ENCODE data around the gene POLR2E.

Gene POLR2E

DNA sequence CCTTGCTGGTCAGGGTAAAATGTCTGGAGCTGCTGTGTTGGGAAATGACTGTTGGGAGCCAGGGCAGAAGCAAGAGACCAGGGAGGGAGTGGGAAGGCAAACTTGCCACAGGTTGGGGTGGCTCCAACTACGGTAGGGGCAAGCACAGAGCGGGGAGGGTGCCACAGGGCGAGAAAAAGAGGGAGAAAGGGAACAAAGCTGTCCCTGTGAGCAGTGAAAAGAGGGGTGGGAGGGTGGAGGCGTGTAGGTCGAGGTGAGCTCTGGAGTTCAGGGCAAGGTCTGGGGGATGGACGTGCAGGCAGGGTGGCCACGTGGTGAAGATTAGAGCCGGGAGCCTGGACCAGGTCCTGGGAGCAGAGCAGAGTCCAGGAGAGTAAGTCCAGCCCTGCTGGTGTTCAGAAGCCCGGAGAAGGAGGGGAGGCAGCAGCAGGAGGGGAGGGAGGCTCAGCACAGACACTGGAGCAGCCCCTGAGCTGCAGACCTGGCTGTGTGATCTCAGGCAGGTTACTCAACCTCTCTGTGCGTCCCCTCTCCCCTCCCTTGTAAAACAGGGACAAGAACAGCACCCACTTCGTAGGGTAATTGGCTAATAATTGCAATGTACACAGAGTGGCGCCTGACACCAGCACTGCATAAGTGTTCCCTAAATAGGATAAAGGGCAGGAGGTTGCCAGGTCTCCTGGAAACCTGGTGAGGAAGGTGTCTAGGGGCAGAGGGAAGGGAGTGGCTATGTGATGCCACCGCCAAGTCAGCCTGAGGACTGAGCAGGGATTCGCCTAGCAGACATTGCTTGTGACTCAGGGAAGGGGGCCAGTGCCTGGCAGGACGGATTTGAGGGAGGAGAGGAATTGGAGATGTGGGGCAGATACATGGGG lies 3.2 kb upstream of the POLR2E start:
- no peak for DNase-seq (ENCODE audit: low read depth, low spot score)

DNA sequence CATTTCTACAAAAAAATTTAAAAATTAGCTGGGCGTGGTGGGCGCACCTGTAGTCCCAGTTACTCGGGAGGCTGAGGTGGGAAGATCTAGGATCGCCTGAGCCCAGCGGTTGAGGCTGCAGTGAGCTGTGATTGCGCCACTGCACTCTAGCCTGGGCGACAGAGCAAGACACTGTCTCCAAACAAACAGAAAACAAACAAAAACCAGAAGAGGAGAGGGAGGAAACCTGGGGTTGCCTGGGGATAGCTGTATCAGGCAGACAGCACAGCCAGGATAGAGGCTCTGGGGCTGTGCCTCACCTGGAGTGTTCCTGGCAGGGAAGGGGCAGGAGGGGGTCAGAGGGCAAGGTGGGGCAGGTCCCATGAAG lies 2.6 kb upstream of the POLR2E start:
- no peak for DNase-seq (ENCODE audit: low read depth, low spot score)

DNA sequence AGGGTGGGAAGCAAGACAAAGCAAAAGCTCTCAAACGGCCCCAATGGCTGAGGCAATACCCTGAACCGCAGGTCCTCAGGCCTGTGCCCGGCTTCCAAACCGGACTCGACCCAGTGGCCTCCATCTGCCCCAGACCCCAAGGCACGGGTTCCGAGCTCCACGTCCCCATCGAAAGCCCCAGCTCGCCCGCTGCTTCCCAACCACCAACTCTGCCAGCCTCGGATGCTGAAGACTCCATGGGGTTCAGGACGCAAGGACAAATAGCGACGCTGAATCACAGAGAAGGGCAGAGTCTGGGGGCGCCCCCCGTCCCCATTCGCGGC lies 559 bp downstream of the POLR2E start:
- DNase-seq (ENCODE audit: low read depth, low spot score): no peak

DNA sequence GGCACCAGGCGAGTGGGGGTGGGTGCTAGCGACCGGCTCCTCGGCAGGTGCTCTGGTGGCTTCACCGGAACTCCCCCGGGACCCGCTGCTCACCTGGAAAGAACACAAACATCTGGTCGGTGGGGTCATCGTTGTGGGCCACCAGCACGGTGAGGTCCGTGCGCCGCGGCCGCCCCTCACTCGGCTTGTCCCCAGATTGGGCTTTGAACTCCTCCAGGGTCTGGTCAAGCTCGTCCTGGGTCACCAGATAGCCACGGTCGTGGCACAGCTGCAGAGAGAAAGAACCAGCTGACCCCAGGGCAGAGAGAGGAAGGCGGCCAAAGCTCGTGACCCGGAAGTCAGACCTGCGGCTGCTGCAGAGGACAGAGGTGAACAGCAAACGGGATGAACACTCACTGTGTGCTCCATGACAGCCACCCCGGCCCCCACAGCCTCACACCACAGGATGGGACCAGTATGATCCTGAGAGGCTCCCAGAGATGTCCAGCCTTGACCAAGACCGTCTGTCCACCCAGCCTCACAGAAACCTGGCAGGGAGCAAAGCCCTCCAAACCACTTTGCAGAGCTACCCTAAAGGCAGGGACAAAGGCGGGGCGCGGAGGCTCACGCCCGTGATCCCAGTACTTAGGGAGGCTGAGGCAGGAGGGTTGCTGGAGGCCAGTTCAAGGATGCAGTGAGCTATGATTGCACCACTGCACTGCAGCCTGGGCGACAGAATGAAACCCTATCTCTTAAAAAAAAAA lies 1.2 kb downstream of the POLR2E start:
- DNase-seq (ENCODE audit: low read depth, low spot score): no peak

DNA sequence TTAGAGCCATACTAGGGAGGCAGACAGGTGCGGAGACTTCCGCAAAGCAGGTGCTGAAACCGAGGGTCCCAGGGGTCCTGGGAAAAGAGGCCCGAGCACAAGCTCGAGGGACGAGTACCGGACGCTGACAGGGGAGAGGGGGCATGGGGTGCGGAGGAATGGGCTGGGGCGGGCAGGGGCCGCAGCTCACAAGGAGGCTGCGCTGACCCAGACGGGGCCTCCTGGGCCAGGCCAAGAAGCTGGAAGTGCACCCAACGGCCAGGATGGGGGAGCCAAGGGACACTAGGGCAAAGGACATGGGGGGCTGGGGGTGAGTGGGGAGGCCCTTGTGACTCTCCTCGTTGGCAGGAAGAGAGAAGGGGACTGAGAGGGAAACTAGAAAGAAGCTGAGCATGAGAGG lies 1.8 kb downstream of the POLR2E start:
- DNase-seq (ENCODE audit: low read depth, low spot score): no peak

DNA sequence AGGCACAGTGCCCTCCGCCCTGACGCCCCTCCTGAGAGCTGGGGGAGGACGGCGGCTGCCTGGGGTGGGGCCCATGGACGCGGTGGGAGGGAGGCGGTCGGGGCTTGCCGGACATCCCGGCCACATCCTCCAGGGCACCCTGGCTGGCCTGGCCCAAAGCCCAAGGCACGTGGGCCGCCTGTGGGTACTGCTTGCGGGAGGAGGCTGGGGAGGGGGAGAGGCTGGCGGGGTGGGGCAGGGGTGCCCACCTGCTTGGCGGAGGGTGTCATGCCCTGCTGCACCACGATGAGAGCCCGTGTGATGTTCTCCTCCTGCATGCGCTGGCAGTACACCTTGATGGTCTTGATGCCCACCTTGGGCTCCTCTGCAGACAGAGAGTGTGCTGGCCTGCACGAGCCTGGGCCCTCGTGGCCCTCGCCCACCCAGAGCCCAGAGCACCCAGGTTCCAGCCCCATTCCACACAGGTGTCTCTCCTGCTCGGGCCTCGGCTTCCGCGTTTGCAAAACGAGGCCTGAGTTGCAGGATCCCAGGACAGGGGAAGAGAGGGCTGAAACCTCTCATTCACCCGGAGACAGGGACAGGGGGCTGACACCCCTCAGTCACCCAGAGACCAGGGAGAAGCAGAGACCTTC lies 3.5 kb downstream of the POLR2E start:
- no peak for DNase-seq (ENCODE audit: low read depth, low spot score)

DNA sequence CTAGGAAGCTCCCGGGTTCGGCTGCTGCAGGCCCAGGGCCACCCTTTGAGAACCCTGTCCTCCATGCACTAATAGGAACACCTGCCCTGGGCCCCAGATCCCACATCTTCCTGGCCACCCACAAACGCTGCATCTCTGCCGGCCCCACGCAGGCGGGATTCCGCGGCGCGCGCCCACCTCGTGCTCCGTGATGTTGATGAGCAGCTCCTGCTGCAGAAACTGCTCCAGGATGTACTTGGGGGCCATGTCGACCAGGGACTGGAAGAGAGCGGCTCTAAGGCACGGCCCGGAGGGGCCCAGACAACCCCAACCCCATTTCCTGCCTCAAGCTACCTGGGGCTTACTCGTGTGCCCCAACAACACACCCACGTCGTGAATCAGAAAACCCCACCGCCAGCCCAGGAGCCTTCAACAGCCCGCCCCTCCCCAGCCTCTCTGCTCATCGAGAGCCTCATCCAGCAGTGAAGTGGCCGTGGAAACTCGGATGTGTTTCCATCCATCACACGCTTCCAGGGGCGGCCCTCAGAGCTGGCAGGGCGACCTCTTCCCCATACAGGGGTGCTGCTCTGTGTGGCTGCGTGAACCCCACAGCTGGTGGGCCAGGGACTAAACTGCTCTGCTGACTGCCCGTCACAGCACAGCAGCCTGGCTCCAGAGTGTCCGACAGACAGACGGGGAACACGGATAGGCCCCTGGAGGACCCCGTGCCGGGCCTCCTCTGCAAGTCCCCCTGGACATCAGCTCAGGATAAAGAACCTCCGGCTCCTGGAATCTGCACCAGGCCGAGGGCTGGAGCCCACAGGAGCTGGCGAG lies 4.2 kb downstream of the POLR2E start:
- no peak for DNase-seq (ENCODE audit: low read depth, low spot score)

DNA sequence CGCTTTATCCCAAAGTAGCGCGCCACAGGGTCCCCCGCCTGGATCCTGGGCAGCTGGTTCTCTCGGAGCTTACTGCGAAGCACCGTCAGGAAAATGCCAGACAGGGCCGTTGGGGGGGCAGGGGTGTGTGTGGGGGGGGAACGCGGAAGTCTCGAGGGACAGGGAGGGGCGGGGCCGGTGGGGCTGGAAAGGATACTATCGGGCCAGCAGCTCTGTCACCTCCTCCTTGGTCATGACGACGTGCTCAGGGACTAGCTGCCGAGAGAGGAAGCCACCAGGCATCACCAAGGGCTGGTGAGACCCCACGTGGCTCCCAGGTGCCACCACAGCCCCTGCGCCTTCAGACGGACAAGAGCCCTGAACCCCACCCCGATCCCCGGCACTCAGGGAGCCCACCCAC lies 5.3 kb downstream of the POLR2E start:
- no peak for DNase-seq (ENCODE audit: low read depth, low spot score)

DNA sequence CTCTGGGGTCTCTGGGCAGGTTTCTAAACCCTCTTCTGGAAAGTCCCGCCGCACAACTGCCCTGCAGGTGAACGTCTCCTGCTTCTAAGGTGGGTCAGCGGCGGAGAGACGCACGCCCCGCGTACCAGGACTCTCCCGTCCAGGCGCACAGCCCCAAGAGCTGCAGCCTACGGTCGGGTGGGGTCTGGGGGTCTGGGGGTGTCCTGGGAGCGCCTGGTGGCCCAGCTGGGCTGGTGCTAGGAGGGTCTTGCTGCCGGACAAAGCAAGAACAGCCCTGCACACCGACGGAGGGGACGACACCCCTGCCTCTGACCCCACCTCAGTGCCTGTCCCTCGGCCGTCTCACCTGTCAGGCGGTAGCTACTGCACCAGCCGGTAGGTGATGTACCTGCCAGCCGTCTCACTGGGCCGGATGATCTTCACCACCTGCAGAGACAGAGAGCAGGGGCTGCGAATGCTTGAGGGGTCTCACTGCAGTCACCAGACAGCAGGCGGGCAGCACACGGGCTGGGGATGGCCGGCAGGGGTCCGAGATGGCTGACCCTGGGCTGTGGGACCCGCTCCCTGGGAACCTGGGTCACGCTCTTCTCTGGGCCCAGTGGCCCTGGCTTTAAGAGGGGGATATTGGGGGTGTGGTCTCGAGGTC lies 5.9 kb downstream of the POLR2E start:
- DNase-seq (ENCODE audit: low read depth, low spot score): no peak

DNA sequence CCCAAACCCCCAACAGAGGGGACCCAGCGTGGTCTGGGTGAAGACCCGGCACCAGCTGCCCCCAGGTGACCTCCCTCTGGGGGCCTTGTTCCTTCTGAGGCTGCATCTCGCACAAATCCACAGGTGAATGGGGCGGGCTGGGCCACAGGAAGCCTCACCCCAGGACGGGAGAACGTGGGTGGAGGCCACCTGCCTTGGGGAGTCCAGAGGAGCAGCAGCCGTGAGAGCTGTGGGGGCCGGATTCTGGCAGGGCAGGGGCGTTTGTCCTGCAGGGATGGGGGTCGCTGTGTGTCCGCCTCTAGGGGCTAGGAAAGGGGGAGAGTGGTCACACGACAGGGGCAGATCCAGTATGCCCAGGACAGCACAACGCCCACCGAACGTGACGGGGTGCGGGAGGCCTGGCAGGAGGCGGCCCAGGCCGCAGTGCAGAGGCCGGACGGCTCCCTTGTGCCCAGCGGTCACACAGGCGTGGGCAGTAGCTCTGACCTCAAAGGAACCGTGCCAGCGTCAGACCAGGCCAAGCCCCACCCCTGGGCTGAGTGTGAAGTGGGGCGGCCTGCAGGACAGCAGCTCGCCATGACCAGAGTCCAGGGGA lies 6.7 kb downstream of the POLR2E start:
- no peak for DNase-seq (ENCODE audit: low read depth, low spot score)

DNA sequence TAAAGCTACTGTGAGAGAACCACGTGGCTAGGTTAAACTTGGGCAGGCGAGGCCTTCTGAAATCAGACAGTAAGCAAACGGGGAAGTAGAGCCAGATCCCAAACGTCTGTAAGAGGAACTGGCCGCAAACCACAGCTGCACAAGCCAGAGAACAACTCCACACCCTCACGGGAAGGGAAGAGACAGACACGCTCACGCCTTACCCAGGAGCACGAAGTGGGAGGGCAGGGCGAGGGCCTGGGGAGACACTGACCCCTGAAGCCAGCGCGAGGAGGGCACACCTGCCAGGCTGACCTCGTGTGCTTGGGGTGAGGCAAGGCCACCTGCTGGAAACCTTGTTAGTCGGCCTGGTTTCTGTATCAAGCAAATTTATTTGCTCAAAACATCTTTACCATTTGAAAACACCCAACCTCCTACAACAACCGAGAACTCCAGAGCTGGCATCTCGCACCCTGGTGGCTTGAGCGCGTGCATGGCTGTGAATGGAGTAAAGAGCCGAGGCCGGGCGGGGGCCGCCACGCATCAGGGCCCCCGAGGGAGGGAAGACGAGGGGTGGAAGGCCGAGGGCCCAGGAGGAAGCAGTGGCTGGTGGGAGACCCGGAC lies 7.3 kb downstream of the POLR2E start:
- DNase-seq (ENCODE audit: low read depth, low spot score): no peak

DNA sequence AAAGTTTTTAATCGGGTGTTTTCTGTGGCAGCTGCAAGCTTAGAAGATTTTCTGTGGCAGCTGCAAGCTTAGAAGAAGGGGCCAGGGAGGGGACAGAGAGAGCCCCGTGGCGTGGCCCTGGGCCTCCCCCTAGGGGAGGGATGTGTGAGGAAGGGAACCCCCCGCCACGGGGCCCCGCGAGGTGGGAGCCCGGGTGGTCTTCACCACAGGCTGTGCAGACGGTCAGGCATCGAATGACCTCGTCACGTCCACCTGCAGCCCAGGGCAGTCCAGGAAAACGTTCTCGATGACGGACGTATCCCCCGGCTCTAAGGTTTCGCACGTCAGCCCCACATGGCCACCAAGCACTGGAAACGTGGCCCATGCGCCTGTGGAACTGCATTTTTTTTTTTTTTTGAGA lies 8.6 kb downstream of the POLR2E start:
- no peak for DNase-seq (ENCODE audit: low read depth, low spot score)

DNA sequence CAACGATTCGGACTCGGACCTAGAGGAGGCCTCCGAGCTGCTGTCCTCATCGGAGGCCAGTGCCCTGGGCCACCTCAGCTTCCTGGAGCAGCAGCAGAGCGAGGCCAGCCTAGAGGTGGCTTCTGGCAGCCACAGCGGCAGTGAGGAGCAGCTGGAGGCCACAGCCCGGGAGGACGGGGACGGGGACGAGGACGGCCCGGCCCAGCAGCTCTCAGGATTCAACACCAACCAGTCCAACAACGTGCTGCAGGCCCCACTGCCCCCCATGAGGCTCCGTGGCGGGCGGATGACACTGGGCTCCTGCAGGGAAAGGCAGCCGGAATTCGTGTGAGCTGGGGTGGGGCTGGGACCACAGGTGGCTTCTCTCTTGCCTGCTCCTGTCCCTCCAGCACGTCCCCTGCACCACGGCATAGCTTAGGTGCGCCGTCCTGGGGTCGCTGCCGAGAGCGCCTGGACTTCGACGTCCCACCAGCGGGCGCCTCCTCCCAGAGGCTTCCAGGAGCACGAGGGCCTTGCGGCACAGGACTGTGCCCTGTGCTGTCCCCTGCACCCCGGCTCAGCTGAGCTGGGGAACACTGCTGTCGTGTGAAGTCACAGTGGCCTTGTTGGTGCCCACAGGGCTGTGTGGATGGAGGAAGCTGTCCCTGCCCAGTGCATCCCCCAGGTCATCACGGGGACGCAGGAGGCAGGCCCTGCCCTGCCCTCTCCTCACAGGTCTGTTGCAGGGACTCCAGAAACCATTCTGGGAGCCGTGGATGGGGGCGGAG lies 9.3 kb downstream of the POLR2E start:
- no peak for DNase-seq (ENCODE audit: low read depth, low spot score)

DNA sequence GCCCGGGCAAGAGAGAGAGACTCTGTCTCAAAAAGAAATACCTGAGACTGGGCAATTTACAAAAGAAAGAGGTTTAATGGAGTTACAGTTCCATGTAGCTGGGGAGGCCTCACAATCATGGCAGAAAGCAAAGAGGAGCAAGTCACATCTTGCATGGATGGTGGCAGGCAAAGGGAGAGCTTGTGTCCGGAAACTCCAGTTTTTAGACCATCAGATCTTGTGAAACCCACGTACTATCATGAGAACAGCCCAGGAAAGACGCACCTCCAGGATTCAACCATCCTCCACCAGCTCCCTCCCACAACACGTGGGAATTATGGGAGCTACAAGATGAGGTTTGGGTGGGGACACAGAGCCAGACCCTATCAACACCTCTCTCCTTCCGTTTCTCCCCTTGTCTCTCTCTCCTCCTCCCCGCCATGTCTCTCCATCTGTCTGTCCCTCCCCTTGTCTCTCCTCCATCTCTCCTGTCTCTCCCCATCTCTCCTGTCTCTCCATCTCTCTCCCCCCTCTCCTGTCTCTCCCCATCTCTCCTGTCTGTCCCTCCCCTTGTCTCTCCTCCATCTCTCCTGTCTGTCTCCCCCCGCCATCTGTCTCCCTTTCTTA lies 10.0 kb downstream of the POLR2E start:
- DNase-seq (ENCODE audit: low read depth, low spot score): no peak

DNA sequence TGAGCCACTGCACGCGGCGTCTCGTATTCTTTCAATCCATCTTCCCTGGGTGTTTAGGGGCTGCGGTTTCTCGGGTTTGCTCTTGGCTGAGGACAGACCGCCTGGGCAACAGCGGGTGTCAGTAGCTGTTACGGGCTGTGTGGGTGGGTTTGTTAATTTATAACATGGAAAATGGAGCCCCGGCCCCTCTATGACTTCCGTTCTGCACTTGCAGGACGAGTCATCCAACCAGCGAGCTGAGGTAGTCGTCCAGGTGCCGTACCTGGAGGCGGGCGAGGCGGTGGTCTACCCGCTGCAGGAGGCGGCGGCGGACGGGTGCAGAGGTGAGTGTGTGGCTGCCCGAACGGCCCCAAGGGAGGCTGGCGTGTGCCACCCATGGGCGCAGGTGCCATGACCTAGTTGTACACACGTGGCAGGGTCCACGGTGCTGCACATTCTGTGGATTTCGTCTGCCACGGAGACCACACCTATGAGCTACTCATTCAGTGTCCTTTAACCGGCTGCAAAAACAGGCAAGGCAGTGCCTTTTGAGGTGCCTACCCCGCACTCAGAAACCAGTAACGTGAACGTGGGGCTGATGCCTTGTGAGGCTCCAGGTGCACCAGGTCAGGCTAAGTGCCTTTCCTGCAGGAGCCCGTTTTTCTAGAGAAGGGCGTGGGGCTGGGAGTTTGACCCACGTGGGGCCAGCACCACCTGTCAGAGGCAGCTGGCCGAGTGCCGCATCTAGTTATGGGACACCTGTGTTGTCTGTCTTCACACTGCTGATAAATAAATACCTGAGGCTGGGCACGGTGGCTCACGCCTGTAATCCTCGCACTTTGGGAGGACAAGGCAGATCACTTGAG lies 10.9 kb downstream of the POLR2E start:
- no peak for DNase-seq (ENCODE audit: low read depth, low spot score)

DNA sequence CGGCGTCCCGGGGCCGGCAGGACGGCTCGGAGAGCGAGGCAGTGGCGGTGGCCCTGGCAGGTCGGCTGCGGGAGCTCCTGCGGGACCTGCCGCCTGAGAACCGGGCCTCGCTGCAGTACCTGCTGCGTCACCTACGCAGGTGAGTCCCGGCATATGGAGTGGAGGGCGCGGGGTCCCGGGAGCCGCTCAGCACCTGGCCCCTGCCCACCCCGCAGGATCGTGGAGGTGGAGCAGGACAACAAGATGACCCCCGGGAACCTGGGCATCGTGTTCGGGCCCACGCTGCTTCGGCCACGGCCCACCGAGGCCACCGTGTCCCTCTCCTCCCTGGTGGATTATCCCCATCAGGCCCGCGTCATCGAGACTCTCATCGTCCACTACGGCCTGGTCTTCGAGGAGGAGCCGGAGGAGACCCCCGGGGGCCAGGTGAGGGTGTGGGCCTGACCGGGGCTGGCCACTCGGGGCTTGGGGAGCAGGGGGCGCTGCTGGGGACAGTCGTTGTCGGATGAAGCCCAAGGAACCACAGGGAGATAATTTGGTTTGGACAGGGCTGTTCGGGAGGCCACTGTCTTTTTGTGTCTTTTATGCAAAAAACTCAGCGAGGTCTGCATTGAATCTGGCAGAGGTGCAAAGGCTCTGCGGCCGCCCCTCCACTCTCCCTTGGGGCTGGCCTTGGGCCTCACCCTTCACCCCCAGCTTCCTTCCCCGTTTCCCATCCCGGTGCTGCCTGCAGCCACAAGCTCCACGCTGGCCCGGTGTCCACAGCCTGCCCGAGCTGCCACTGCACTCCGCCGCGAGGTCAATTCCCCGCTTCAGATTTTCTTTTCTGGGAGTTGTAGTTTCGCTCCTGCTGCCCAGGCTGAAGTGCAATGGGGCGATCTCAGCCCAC lies 12.0 kb downstream of the POLR2E start:
- no peak for DNase-seq (ENCODE audit: low read depth, low spot score)

DNA sequence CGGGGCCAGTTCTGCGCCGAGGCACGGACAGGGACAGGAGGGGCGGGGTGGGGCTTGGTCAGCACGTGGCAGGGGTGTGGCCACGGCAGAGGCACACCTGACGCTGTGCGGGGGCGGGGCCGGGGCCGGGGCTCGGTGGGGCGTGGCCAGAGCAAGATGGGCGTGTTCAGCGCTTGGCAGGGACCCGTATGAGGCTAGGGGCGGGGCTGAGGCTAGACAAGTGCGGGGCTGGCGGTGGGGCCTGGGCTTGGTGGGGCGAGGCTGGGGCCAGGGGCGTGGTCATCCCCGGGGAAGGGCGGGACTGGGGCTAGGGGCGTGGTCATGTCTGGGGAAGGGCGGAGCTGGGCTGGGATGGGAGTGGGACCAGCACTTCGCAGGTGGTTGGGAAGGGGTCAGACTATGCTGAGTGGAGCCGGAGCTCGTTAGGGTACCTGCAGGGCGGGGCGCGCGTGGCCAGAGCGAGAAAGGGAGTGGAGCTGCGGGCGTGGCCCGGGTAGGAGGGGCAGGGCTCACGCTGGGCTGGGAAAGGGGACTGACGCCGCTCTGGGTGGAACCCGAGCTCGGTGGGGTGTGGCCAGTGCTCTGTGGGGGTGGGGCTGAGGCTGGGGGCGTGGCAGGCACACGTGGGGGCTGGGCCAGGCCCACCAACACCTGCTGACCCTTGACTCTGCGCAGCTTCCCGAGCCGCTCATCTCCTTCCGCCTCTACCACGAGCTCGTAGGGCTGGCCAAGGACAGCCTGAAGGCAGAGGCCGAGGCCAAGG lies 12.8 kb downstream of the POLR2E start:
- peak; percentile 46 for DNase-seq (ENCODE audit: low read depth, low spot score)

Data from activated naive CD8-positive, alpha-beta T cell treated with anti-CD3 and anti-CD28 coated beads, Interleukin-2, amount 50 U/mL, for 16 hours (primary cell).